ENCODE data around the gene ZNF804A.
"Not testable (repeated sequence)": the region's sequence is repeated elsewhere in the genome, so short reads cannot be mapped to it uniquely, and the experiment has no call there.

The ZNF804A gene

GRCh38 chr2:184783576-184783975, 185.2 kb downstream of the ZNF804A start:
- DNase-seq (ENCODE audit: extremely low spot score, insufficient read length, low read depth) (no peak), FAIRE-seq (no peak)

GRCh38 chr2:184793176-184793575, 194.8 kb downstream of the ZNF804A start:
- DNase-seq (ENCODE audit: extremely low spot score, insufficient read length, low read depth) (no peak), FAIRE-seq (no peak)

- no peak for DNase-seq (ENCODE audit: extremely low spot score, insufficient read length, low read depth)
- no peak for FAIRE-seq
Observed at GRCh38 chr2:184799379-184799778, 201.1 kb downstream of the ZNF804A start.

- DNase-seq (ENCODE audit: extremely low spot score, insufficient read length, low read depth) = no peak
- no peak for FAIRE-seq
Observed at GRCh38 chr2:184814421-184814820, 216.1 kb downstream of the ZNF804A start.

GRCh38 chr2:184815824-184816223, 217.5 kb downstream of the ZNF804A start:
- FAIRE-seq (no peak), DNase-seq (ENCODE audit: extremely low spot score, insufficient read length, low read depth) (no peak)

- DNase-seq (ENCODE audit: extremely low spot score, insufficient read length, low read depth) (no peak), FAIRE-seq (no peak)
Observed at GRCh38 chr2:184824597-184824996, 226.3 kb downstream of the ZNF804A start.

- no peak for FAIRE-seq
Observed at GRCh38 chr2:184830531-184830930, 232.2 kb downstream of the ZNF804A start.

GRCh38 chr2:184834699-184835397, 236.5 kb downstream of the ZNF804A start:
- FAIRE-seq (no peak), DNase-seq (ENCODE audit: extremely low spot score, insufficient read length, low read depth) (no peak)

More at GRCh38 chr2:184830531-184830930, 232.2 kb downstream of the ZNF804A start:
- no peak for DNase-seq (ENCODE audit: extremely low spot score, insufficient read length, low read depth)

- FAIRE-seq = no peak
- no peak for DNase-seq (ENCODE audit: extremely low spot score, insufficient read length, low read depth)
Observed at GRCh38 chr2:184835398-184835715, 237.0 kb downstream of the ZNF804A start.

- FAIRE-seq = no peak
- no peak for DNase-seq (ENCODE audit: extremely low spot score, insufficient read length, low read depth)
Observed at GRCh38 chr2:184847331-184847730, 249.0 kb downstream of the ZNF804A start.

- DNase-seq (ENCODE audit: extremely low spot score, insufficient read length, low read depth) (no peak), FAIRE-seq (no peak)
Observed at GRCh38 chr2:184849516-184849915, 251.2 kb downstream of the ZNF804A start.

GRCh38 chr2:184851576-184851975, 253.2 kb downstream of the ZNF804A start:
- FAIRE-seq (no peak), DNase-seq (ENCODE audit: extremely low spot score, insufficient read length, low read depth) (no peak)

GRCh38 chr2:184859187-184859586, 260.9 kb downstream of the ZNF804A start:
- no peak for FAIRE-seq
- DNase-seq (ENCODE audit: extremely low spot score, insufficient read length, low read depth) = no peak

- DNase-seq (ENCODE audit: extremely low spot score, insufficient read length, low read depth) = no peak
- FAIRE-seq = no peak
Observed at GRCh38 chr2:184860744-184861143, 262.4 kb downstream of the ZNF804A start.

GRCh38 chr2:184875212-184875611, 276.9 kb downstream of the ZNF804A start:
- DNase-seq (ENCODE audit: extremely low spot score, insufficient read length, low read depth) (no peak), FAIRE-seq (no peak)

- DNase-seq (ENCODE audit: extremely low spot score, insufficient read length, low read depth) (no peak), FAIRE-seq (no peak)
Observed at GRCh38 chr2:184875911-184876310, 277.6 kb downstream of the ZNF804A start.

GRCh38 chr2:184877909-184878308, 279.6 kb downstream of the ZNF804A start:
- no peak for DNase-seq (ENCODE audit: extremely low spot score, insufficient read length, low read depth)
- no peak for FAIRE-seq

- DNase-seq (ENCODE audit: extremely low spot score, insufficient read length, low read depth) = no peak
- FAIRE-seq = no peak
Observed at GRCh38 chr2:184879671-184880070, 281.3 kb downstream of the ZNF804A start.

- not testable (repeated sequence) for DNase-seq (ENCODE audit: extremely low spot score, insufficient read length, low read depth); FAIRE-seq
Observed at GRCh38 chr2:184886585-184886984, 288.3 kb downstream of the ZNF804A start.

- FAIRE-seq = no peak
- no peak for DNase-seq (ENCODE audit: extremely low spot score, insufficient read length, low read depth)
Observed at GRCh38 chr2:184890311-184890710, 292.0 kb downstream of the ZNF804A start.

GRCh38 chr2:184904991-184905390, 306.7 kb downstream of the ZNF804A start:
- DNase-seq (ENCODE audit: extremely low spot score, insufficient read length, low read depth) = no peak
- no peak for FAIRE-seq

GRCh38 chr2:184906160-184906559, 307.8 kb downstream of the ZNF804A start:
- DNase-seq (ENCODE audit: extremely low spot score, insufficient read length, low read depth) (no peak), FAIRE-seq (no peak)
